ENCODE data around the gene CD48. TPM values are rescaled to one million over a fixed set of nuclear protein-coding genes. Genes with fewer than 3 reads are reported as not detected.

The CD48 gene
- total RNA-seq, 1 donor from 2014 or later: not detected

DNA sequence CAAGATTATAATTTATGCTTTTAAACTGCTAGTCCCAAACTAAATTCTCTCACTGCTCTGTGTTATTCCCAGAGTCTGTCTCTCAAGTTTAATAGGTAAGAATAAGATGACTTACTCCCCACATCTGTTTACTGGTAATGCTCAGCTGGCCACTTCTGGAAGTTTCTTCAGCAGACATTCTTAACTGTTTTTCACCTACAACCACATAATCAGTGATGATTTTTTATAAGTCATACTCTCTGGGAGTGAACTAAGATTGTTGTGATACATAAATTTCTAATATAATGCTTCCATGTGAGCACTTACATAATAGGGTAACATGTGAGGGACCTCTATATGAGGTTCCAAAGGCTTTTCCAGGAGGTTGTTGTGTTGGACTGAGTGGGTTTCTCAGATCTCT, 36.1 kb upstream of the CD48 start:
- TF ChIP-seq, protein P1, sequence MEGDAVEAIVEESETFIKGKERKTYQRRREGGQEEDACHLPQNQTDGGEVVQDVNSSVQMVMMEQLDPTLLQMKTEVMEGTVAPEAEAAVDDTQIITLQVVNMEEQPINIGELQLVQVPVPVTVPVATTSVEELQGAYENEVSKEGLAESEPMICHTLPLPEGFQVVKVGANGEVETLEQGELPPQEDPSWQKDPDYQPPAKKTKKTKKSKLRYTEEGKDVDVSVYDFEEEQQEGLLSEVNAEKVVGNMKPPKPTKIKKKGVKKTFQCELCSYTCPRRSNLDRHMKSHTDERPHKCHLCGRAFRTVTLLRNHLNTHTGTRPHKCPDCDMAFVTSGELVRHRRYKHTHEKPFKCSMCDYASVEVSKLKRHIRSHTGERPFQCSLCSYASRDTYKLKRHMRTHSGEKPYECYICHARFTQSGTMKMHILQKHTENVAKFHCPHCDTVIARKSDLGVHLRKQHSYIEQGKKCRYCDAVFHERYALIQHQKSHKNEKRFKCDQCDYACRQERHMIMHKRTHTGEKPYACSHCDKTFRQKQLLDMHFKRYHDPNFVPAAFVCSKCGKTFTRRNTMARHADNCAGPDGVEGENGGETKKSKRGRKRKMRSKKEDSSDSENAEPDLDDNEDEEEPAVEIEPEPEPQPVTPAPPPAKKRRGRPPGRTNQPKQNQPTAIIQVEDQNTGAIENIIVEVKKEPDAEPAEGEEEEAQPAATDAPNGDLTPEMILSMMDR (conservative IDR thresholded peaks at IDR 0.05; ENCODE audit: low read depth, low read length): no peak
- H3K4me3 ChIP-seq (ENCODE audit: low read depth, low read length): no peak overlapping the region
- DNase-seq (ENCODE audit: low read depth): no peak

DNA sequence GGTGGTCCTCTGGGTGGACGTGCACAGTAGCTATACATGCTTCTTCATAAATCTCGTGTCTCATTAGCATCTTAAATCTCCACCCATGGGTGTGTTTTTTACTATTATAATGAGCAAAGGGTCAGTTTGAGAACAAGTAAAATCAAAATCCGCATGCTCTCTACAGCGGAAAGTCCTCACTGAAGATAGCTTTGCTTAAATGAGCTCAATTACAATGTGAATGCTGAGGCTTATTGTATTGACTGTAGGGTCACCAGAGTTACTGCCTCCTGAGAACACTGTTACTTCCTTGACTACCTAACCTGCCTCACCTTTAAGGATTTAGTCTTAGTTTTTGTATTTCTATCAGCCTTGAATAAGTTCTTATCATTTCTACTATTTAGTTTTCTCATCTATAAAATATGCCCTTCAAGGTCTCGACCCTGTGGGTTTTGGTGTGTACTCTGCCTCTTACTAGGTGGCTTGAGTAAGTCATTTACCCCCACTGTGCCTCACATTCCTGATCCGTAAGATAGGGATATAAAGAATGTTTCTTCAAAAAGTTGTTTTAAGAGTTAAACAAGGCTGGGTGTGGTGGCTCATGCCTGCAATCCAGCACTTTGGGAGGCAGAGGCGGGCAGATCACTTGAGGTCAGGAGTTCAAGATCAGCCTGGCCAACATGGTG, 35.3 kb upstream of the CD48 start:
- TF ChIP-seq, protein P1 (conservative IDR thresholded peaks at IDR 0.05; ENCODE audit: low read depth, low read length): no peak
- H3K4me3 ChIP-seq (ENCODE audit: low read depth, low read length): no peak overlapping the region
- DNase-seq (ENCODE audit: low read depth): no peak

DNA sequence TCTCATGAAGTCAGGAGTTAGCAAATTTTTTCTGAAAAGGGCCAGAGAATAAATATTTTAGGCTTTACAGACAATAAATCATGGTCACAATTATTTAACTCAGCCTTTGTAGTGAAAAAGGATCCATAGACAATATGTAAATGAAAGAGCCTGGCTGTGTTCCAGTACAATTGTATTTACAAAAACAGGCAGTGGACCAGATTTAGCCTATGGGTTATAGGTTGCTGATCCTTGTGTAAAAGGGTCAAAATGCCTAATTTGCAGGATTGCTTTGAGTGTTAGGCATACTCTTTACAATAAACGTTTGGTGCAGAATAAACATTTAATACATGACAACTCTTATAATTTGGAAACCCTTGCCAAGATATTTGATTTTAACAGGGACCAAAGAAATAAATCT, 33.9 kb upstream of the CD48 start:
- no peak for DNase-seq (ENCODE audit: low read depth)
- TF ChIP-seq, protein P1 (conservative IDR thresholded peaks at IDR 0.05; ENCODE audit: low read depth, low read length): no peak
- no peak overlapping the region for H3K4me3 ChIP-seq (ENCODE audit: low read depth, low read length)

DNA sequence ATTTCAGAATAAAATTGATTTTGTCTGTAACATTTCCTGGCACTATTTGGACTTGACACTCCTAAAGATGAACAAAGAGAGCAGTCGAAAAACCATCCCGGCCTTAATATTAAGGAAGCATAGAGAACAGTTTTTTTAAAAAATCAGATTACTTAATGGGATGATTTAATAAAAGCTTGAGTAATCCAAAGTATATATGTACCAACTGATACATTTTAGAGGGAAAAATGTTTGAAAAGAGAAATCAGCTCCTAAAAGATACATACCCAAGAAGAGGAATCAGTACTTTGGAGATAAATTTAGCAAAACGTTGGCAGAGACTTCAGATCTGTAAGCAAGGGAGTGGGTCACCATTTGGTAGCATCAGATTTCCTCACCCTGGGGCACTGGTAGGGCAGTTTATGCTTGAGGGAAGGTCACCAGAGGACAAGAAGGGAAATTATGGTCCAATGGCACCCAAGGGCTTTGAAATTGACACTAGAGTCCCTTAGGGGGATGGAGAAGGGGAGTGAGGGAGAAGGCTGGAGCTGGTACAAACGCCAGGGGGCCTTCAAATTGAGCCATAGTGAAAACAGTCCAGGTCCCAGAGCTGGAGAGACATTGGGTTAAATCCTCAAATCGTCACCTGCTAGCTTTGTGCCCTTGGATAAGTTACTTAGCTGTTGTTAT, 33.4 kb upstream of the CD48 start:
- TF ChIP-seq, protein P1 (conservative IDR thresholded peaks at IDR 0.05; ENCODE audit: low read depth, low read length): no peak
- no peak overlapping the region for H3K4me3 ChIP-seq (ENCODE audit: low read depth, low read length)
- DNase-seq (ENCODE audit: low read depth): no peak

DNA sequence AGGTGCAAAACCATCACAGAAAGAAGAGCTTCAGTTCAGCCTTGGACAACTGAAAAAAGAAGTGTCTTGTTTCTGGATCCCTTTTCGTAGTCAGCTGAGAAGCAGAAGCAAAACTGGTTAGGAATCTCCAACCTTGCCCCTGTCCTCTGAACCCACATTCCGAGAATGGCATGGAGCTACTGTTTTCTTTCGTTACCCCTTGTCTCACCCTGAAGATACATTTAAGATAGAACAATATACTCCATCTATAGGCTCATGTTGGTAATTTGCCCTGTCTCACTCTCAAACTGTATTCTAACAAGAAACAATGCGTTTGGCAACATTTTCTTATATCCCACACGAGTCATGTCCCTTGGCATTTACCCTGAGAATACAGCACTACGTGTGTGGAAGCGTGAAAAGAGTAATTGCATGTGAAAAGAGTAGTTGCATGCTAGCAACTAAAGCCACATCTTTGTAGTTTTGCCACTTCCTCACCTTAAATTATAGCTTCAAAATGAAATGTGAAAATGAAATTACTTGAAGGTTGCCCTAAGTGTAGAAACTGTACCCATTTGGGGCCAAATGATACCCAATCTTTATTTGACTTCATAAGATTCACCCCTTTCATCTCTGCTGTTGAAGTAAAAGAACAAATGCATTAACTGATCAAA, 32.7 kb upstream of the CD48 start:
- TF ChIP-seq, protein P1 (conservative IDR thresholded peaks at IDR 0.05; ENCODE audit: low read depth, low read length): no peak
- H3K4me3 ChIP-seq (ENCODE audit: low read depth, low read length): no peak overlapping the region

DNA sequence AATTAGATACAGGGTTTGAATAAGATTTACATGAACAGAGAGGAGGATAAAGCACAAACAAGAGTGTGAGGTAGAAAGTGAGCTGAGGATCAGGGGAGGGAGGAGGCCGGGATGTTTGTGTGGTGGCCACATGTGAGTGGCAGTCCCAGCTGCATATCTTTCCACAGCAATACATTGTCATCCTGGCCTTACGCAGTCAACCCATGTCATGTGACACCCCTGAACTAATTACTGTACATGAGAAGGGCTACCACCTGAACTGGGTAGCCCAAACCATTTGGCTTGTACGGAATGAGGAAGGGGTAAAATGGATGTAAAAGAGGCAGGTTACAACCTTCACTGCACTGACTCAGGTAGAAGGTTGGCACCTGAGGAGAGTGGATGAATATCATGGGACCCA, 31.6 kb upstream of the CD48 start:
- TF ChIP-seq, protein P1 (conservative IDR thresholded peaks at IDR 0.05; ENCODE audit: low read depth, low read length): no peak
- H3K4me3 ChIP-seq (ENCODE audit: low read depth, low read length): no peak overlapping the region
- DNase-seq (ENCODE audit: low read depth): no peak

More for the DNA sequence above, 32.7 kb upstream of the CD48 start:
- no peak for DNase-seq (ENCODE audit: low read depth)

Data from epithelial cell of proximal tubule (primary cell).